SK-N-SH (cell line): ENCODE data around the gene TEX28. TPM values are rescaled to one million over a fixed set of nuclear protein-coding genes. Genes with fewer than 3 reads are reported as not detected.
"Not testable (repeated sequence)": the region's sequence is repeated elsewhere in the genome, so short reads cannot be mapped to it uniquely, and the experiment has no call there.

Source experiments
- CTCF ChIA-PET: fragments of 300-600, 350-600 bp; formaldehyde crosslinking; extraction: SDS; loops from one replicate; lab custom pipeline; 2021; lab: Yijun Ruan, JAX
- POLR2A ChIA-PET: fragments of 350-600 bp; sonication (Branson Sonifier 250); formaldehyde crosslinking; extraction: SDS; loops from one replicate; lab custom pipeline; 2020; ENCODE audit warnings: antibody characterized with exemption, inconsistent platforms; lab: Yijun Ruan, JAX
- DNase-seq: peaks from one replicate; pipeline ENCODE4 v3.0.0; 2012
- H2AFZ ChIP-seq: fragments of 200-600 bp; sonication (generic); 2 replicates; pipeline ENCODE4 v1.8.1; 2016; ENCODE audit warnings: antibody characterized with exemption, mild to moderate bottlenecking, low read depth
- H3F3A ChIP-seq: fragments of 200-600 bp; sonication (generic); replicated peaks from 2 replicates; pipeline ENCODE3; 2016; ENCODE audit warnings: antibody characterized with exemption, mild to moderate bottlenecking; ENCODE audit not compliant: insufficient read depth
- H3K27ac ChIP-seq, 2 experiments: fragments of 200-500 bp in 1 of 2; fragments of 200-600 bp in 1 of 2; sonication (Bioruptor generic) in 1 of 2; sonication (generic), shearing (Covaris generic) in 1 of 2; 2 replicates each; pipeline versions ENCODE4 v1.5.1 to v1.6.1; 2014 to 2016; ENCODE audit warnings: low read depth in 2 of 2, inconsistent platforms in 1 of 2, low read length in 1 of 2, mild to moderate bottlenecking in 1 of 2, mixed read lengths in 1 of 2
- H3K27me3 ChIP-seq: fragments of 200-600 bp; sonication (generic), shearing (Covaris generic); 2 replicates; pipeline ENCODE4 v1.6.1; 2016; ENCODE audit warnings: mixed run types; ENCODE audit not compliant: insufficient read depth
- H3K36me3 ChIP-seq, 2 experiments: fragments of 200-500 bp in 1 of 2; fragments of 200-600 bp in 1 of 2; sonication (Bioruptor generic) in 1 of 2; sonication (generic) in 1 of 2; replicated peaks in 1 of 2; 2 replicates each; pipeline versions ENCODE3 to v1.5.1; 2014 to 2016; ENCODE audit warnings: low read length in 1 of 2, mild to moderate bottlenecking in 1 of 2; ENCODE audit not compliant: insufficient read depth in 2 of 2, control insufficient read depth in 1 of 2
- H3K4me1 ChIP-seq, 2 experiments: fragments of 200-500 bp in 1 of 2; fragments of 200-600 bp in 1 of 2; sonication (Bioruptor generic) in 1 of 2; sonication (generic), shearing (Covaris generic) in 1 of 2; 2 replicates each; pipeline versions ENCODE4 v1.5.1 to v1.6.1; 2014 to 2016; ENCODE audit warnings: low read depth in 1 of 2, low read length in 1 of 2, mixed run types in 1 of 2; ENCODE audit not compliant: insufficient read depth in 2 of 2, control insufficient read depth in 1 of 2
- H3K4me2 ChIP-seq: fragments of 200-600 bp; sonication (generic), shearing (Covaris generic); 2 replicates; pipeline ENCODE4 v1.6.1; 2017; ENCODE audit warnings: mixed run types
- H3K4me3 ChIP-seq, 2 experiments: fragments of 200-500 bp in 1 of 2; fragments of 200-600 bp in 1 of 2; sonication (Bioruptor generic) in 1 of 2; sonication (generic), shearing (Covaris generic) in 1 of 2; 2 replicates each; pipeline versions ENCODE4 v1.5.1 to v1.8.1; 2014 to 2016; ENCODE audit warnings: low read depth in 2 of 2, inconsistent platforms in 1 of 2, low read length in 1 of 2, mild to moderate bottlenecking in 1 of 2, mixed read lengths in 1 of 2, moderate library complexity in 1 of 2
- H3K79me2 ChIP-seq: fragments of 200-600 bp; sonication (generic); 2 replicates; pipeline ENCODE4 v1.8.1; 2017; ENCODE audit warnings: mild to moderate bottlenecking; ENCODE audit not compliant: insufficient read depth
- H3K9ac ChIP-seq: fragments of 200-600 bp; sonication (generic); 2 replicates; pipeline ENCODE4 v1.6.1; 2017; ENCODE audit warnings: mixed run types
- H3K9me2 ChIP-seq: fragments of 200-600 bp; sonication (generic); 2 replicates; pipeline ENCODE4 v1.6.1; 2017; ENCODE audit warnings: mixed run types
- H3K9me3 ChIP-seq: fragments of 200-600 bp; sonication (generic); 2 replicates; pipeline ENCODE4 v1.6.1; 2017; ENCODE audit warnings: mixed run types, mild to moderate bottlenecking, moderate library complexity
- H4K20me1 ChIP-seq: fragments of 200-600 bp; sonication (generic); 2 replicates; pipeline ENCODE4 v1.6.1; 2017; ENCODE audit warnings: mild to moderate bottlenecking, mixed run types; ENCODE audit not compliant: insufficient read depth
- CTCF ChIP-seq: fragments of 200-600 bp; sonication (generic); IDR thresholded peaks from 2 replicates; pipeline ENCODE4 v1.6.1; 2017; ENCODE audit warnings: antibody characterized with exemption, mild to moderate bottlenecking, moderate library complexity
- FOSL2 ChIP-seq: IDR thresholded peaks from 2 replicates; pipeline ENCODE4 v1.4.0; 2012; ENCODE audit warnings: low read depth, mild to moderate bottlenecking, moderate library complexity, borderline replicate concordance
- FOXM1 ChIP-seq: IDR thresholded peaks from 2 replicates; pipeline ENCODE4 v1.4.0; 2012; ENCODE audit warnings: low read depth, mild to moderate bottlenecking
- MXI1 ChIP-seq: IDR thresholded peaks from 2 replicates; pipeline ENCODE4 v1.6.1; 2012; ENCODE audit warnings: mild to moderate bottlenecking, low read depth, low read length, improper control_type of control experiment
- RXRA ChIP-seq: IDR thresholded peaks from 2 replicates; pipeline ENCODE4 v1.4.0; 2012; ENCODE audit warnings: low read depth, mild to moderate bottlenecking, borderline replicate concordance
- SIN3A ChIP-seq: IDR thresholded peaks from 2 replicates; pipeline ENCODE4 v1.6.1; 2012; ENCODE audit warnings: low read depth, mild to moderate bottlenecking, low read length, moderate library complexity, borderline replicate concordance
- SMC3 ChIP-seq: IDR thresholded peaks from 2 replicates; pipeline ENCODE4 v1.6.1; 2012; ENCODE audit warnings: low read depth, low read length, improper control_type of control experiment
- TAF1 ChIP-seq: IDR thresholded peaks from 2 replicates; pipeline ENCODE4 v1.6.1; 2012; ENCODE audit warnings: low read depth, mild to moderate bottlenecking, low read length, moderate library complexity, borderline replicate concordance
- YY1 ChIP-seq: IDR thresholded peaks from 2 replicates; pipeline ENCODE4 v1.4.0; 2012; ENCODE audit warnings: low read depth, mild to moderate bottlenecking
- ZBTB33 ChIP-seq: IDR thresholded peaks from 2 replicates; pipeline ENCODE4 v1.4.0; 2012; ENCODE audit warnings: low read depth, borderline replicate concordance
- WGBS: methylation state at CpG from one replicate; pipeline ENCODE4 v1.1.6; 2017; ENCODE audit warnings: low lambda C conversion rate; 5-methylcytosine and 5-hydroxymethylcytosine counted together
- polyA plus RNA-seq, 3 experiments: library from polyadenylated mRNA; depleted of rRNA; stranded (reverse); fragments of >200 nt; gene quantifications; 2 replicates each; pipeline ENCODE4 v1.2.3, GENCODE V29; 2012
- TF ChIP-seq, protein P1 (sequence below): IDR thresholded peaks from 2 replicates; pipeline ENCODE4; 2012
- TF ChIP-seq, protein P2 (sequence below): IDR thresholded peaks from 2 replicates; pipeline ENCODE4 v1.6.1; 2012; ENCODE audit warnings: mild to moderate bottlenecking, low read depth, low read length, moderate library complexity

Gene TEX28
- polyA plus RNA-seq, 1 of the 3 experiments (the other 2 are of a cell fraction), result not detected

DNA sequence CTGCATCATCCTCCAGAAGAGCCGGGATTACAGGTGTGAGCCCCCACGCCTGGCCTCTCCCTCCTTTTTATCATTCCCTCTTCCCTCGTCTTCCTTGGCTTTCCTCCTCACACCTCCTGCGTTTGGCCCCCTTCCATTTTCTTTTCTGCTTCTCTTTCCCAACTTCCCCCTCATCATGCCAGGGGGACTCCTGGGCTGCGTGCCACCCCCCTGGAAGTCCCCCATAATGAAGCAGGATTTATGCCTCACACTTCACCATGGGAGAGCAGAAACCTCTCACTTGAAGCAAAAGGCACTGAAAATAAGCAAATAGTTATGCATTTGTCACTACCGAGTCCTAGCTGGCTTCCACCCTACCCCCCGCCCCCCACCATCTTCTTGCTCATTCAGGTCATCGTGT, 8.6 kb upstream of the TEX28 start:
- Histone ChIP-seq H3K9ac (no peak overlapping the region), H3F3A (no peaks in the 10 kb centered on the region), H3K27me3 (peaks cover 26% of the 10 kb centered on the region), H3K4me3 (no peak overlapping the region), H2AFZ (no peak overlapping the region), H4K20me1 (no peaks in the 10 kb centered on the region), H3K4me2 (no peak overlapping the region), H3K9me2 (no peaks in the 10 kb centered on the region), H3K4me1 (peaks cover 0 to 5% of the 10 kb centered on the region in 2 experiments; a peak in 1 of 4 replicates), H3K79me2 (no peaks in the 10 kb centered on the region), H3K27ac (no peak overlapping the region), H3K9me3 (no peaks in the 10 kb centered on the region), H3K36me3 (no peaks in the 10 kb centered on the region)
- WGBS, result 35% methylated on average over 8 of the region's 8 CpGs
- no peak for DNase-seq
- ChIA-PET POLR2A (interaction anchor here (0.7 kb wide), 1 partner anchor 172 kb away, joined by 3 read pairs; no protein-coding TSS in a partner anchor), CTCF (no interaction called here)
- TF ChIP-seq SIN3A (no peak), TAF1 (no peak), SMC3 (no peak), MXI1 (no peak), FOXM1 (no peak), CTCF (no peak), ZBTB33 (no peak), RXRA (no peak), FOSL2 (no peak), YY1 (no peak)
- TF ChIP-seq, protein P1, sequence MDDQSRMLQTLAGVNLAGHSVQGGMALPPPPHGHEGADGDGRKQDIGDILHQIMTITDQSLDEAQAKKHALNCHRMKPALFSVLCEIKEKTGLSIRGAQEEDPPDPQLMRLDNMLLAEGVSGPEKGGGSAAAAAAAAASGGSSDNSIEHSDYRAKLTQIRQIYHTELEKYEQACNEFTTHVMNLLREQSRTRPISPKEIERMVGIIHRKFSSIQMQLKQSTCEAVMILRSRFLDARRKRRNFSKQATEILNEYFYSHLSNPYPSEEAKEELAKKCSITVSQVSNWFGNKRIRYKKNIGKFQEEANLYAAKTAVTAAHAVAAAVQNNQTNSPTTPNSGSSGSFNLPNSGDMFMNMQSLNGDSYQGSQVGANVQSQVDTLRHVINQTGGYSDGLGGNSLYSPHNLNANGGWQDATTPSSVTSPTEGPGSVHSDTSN, result no peak
- TF ChIP-seq, protein P2, sequence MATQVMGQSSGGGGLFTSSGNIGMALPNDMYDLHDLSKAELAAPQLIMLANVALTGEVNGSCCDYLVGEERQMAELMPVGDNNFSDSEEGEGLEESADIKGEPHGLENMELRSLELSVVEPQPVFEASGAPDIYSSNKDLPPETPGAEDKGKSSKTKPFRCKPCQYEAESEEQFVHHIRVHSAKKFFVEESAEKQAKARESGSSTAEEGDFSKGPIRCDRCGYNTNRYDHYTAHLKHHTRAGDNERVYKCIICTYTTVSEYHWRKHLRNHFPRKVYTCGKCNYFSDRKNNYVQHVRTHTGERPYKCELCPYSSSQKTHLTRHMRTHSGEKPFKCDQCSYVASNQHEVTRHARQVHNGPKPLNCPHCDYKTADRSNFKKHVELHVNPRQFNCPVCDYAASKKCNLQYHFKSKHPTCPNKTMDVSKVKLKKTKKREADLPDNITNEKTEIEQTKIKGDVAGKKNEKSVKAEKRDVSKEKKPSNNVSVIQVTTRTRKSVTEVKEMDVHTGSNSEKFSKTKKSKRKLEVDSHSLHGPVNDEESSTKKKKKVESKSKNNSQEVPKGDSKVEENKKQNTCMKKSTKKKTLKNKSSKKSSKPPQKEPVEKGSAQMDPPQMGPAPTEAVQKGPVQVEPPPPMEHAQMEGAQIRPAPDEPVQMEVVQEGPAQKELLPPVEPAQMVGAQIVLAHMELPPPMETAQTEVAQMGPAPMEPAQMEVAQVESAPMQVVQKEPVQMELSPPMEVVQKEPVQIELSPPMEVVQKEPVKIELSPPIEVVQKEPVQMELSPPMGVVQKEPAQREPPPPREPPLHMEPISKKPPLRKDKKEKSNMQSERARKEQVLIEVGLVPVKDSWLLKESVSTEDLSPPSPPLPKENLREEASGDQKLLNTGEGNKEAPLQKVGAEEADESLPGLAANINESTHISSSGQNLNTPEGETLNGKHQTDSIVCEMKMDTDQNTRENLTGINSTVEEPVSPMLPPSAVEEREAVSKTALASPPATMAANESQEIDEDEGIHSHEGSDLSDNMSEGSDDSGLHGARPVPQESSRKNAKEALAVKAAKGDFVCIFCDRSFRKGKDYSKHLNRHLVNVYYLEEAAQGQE, result no peak
- TF ChIP-seq, all 33 proteins: peak for 0

GRCh38 chrX:154302998-154303397, 8.1 kb upstream of the TEX28 start:
- H3K79me2 ChIP-seq, H2AFZ ChIP-seq, H3K9me3 ChIP-seq, H3K9me2 ChIP-seq, H3K4me2 ChIP-seq, H3K9ac ChIP-seq, H3F3A ChIP-seq, H3K4me1 ChIP-seq, CTCF ChIA-PET, H4K20me1 ChIP-seq, DNase-seq, H3K36me3 ChIP-seq, H3K27ac ChIP-seq, H3K4me3 ChIP-seq: not testable (repeated sequence)
- WGBS, result 61% methylated on average over 7 of the region's 7 CpGs
- peaks cover 26% of the 10 kb centered on the region for H3K27me3 ChIP-seq
- POLR2A ChIA-PET, result interaction anchor here (0.7 kb wide), 1 partner anchor 171 kb away, joined by 3 read pairs; no protein-coding TSS in a partner anchor
